GM12878 (cell line): Measurements from ENCODE around the gene GADD45A. TPM values are rescaled to one million over a fixed set of nuclear protein-coding genes. Genes with fewer than 3 reads are reported as not detected.

Source experiments
- ATAC-seq: fragments of 200-7000 bp; cut with Tn5 transposase; 3 replicates; pipeline ENCODE4 v1.9.1; 2020; ENCODE audit warnings: mild to moderate bottlenecking, moderate library complexity
- BruUV-seq: library from RNA; stranded (reverse); fragments of 400-500 nt; replicated peaks from 2 replicates; lab custom pipeline; 2021; lab: Mats Ljungman, UMichigan
- CTCF ChIA-PET: fragments of 300-600 bp; sonication (Branson Sonifier 250); formaldehyde crosslinking; extraction: SDS; loops from one replicate; lab custom pipeline; 2021; ENCODE audit warnings: inconsistent platforms; lab: Yijun Ruan, JAX
- POLR2A ChIA-PET: fragments of 350-600 bp; formaldehyde crosslinking; extraction: SDS; loops from one replicate; lab custom pipeline; 2021; ENCODE audit warnings: inconsistent platforms; lab: Charles Lee
- RAD21 ChIA-PET: fragments of 300-600 bp; sonication (Branson Sonifier 250); formaldehyde crosslinking; loops from one replicate; lab custom pipeline; 2023; ENCODE audit warnings: antibody characterized with exemption; ENCODE audit not compliant: unreplicated experiment; lab: Charles Lee
- SMC1A ChIA-PET: fragments of 300-600 bp; sonication (Branson Sonifier 250); formaldehyde crosslinking; loops from one replicate; lab custom pipeline; 2023; ENCODE audit not compliant: unreplicated experiment, uncharacterized antibody; lab: Charles Lee
- DNase-seq: peaks from one replicate; pipeline ENCODE4 v3.0.0-alpha.2; 2011; ENCODE audit warnings: low read depth, low spot score
- FAIRE-seq: peaks from 3 replicates; lab custom pipeline; 2011; peaks lifted over from hg19 to GRCh38; lab: Jason Lieb, UNC
- H2AFZ ChIP-seq: 2 replicates; pipeline ENCODE4 v1.6.0; 2011; ENCODE audit warnings: low read depth, low read length, control low read depth; ENCODE audit not compliant: control insufficient read depth
- H3K27ac ChIP-seq: 2 replicates; pipeline ENCODE4 v1.5.1; 2011; ENCODE audit warnings: control low read depth; ENCODE audit not compliant: control insufficient read depth, insufficient read depth
- H3K27me3 ChIP-seq, 2 experiments: replicated peaks in 1 of 2; 2 replicates each; pipeline versions ENCODE4 v1.6.0 to v1.6.1; 2011; ENCODE audit warnings: low read length in 1 of 2; ENCODE audit not compliant: control insufficient read depth in 2 of 2, insufficient read depth in 2 of 2
- H3K36me3 ChIP-seq, 2 experiments: 2 replicates each; pipeline ENCODE4 v1.5.1; 2011; ENCODE audit warnings: low read length in 1 of 2; ENCODE audit not compliant: control insufficient read depth in 2 of 2, insufficient read depth in 2 of 2
- H3K4me1 ChIP-seq: 2 replicates; pipeline ENCODE4 v1.6.1; 2011; ENCODE audit warnings: mild to moderate bottlenecking, low read length, moderate library complexity, mixed read lengths; ENCODE audit not compliant: control insufficient read depth, insufficient read depth
- H3K4me2 ChIP-seq: 2 replicates; pipeline ENCODE4 v1.6.0; 2011; ENCODE audit warnings: control low read depth; ENCODE audit not compliant: control insufficient read depth, insufficient read depth
- H3K4me3 ChIP-seq: fragments of 200-600 bp; sonication (generic); 2 replicates; pipeline ENCODE4 v1.5.1; 2016
- H3K79me2 ChIP-seq: 2 replicates; pipeline ENCODE4 v1.6.0; 2011; ENCODE audit warnings: low read length; ENCODE audit not compliant: control insufficient read depth, insufficient read depth
- H3K9ac ChIP-seq: 2 replicates; pipeline ENCODE4 v1.8.0; 2011; ENCODE audit warnings: low read length, control low read depth, mixed read lengths; ENCODE audit not compliant: control insufficient read depth, insufficient read depth
- H3K9me3 ChIP-seq: replicated peaks from 3 replicates; pipeline ENCODE4 v1.5.1; 2011; ENCODE audit warnings: mild to moderate bottlenecking, low read length; ENCODE audit not compliant: control insufficient read depth, insufficient read depth
- H4K20me1 ChIP-seq: 2 replicates; pipeline ENCODE4 v1.6.0; 2011; ENCODE audit not compliant: control insufficient read depth, insufficient read depth
- CBX5 ChIP-seq: sonication (generic); IDR thresholded peaks from 2 replicates; pipeline ENCODE4 v1.6.1; 2016; ENCODE audit warnings: low read depth, moderate library complexity, mild to moderate bottlenecking, inconsistent platforms
- JUNB ChIP-seq: IDR thresholded peaks from 2 replicates; pipeline ENCODE4 v1.6.1; 2016; ENCODE audit warnings: antibody characterized with exemption, mild to moderate bottlenecking
- LARP7 ChIP-seq: fragments of 450-650 bp; IDR thresholded peaks from 2 replicates; pipeline ENCODE4 v1.6.1; 2017; ENCODE audit warnings: mild to moderate bottlenecking
- MAX ChIP-seq: IDR thresholded peaks from 2 replicates; pipeline ENCODE4 v1.6.1; 2012; ENCODE audit warnings: low read depth, low read length, improper control_type of control experiment
- MEF2A ChIP-seq: IDR thresholded peaks from 2 replicates; pipeline ENCODE4 v1.6.1; 2011; ENCODE audit warnings: low read depth, mild to moderate bottlenecking, low read length, moderate library complexity; ENCODE audit not compliant: insufficient read depth
- NR2F1 ChIP-seq: fragments of 450-650 bp; conservative IDR thresholded peaks from 2 replicates; pipeline ENCODE4 v1.6.1; 2017; ENCODE audit warnings: mild to moderate bottlenecking
- PAX8 ChIP-seq: fragments of 450-650 bp; IDR thresholded peaks from 2 replicates; pipeline ENCODE4 v1.6.1; 2017; ENCODE audit warnings: mild to moderate bottlenecking, moderate library complexity
- RBBP5 ChIP-seq: fragments of 200-600 bp; sonication (generic); conservative IDR thresholded peaks from 2 replicates; pipeline ENCODE4 v1.6.1; 2016
- RFX5 ChIP-seq: IDR thresholded peaks from 2 replicates; pipeline ENCODE4 v1.6.1; 2011; ENCODE audit warnings: low read depth, low read length, improper control_type of control experiment
- SPI1 ChIP-seq: IDR thresholded peaks from 2 replicates; pipeline ENCODE4 v1.6.1; 2011; ENCODE audit warnings: low read depth, mild to moderate bottlenecking, low read length, moderate library complexity, borderline replicate concordance; ENCODE audit not compliant: insufficient read depth
- SUPT20H ChIP-seq: IDR thresholded peaks from 2 replicates; pipeline ENCODE4 v1.6.1; 2011; ENCODE audit warnings: low read depth, mild to moderate bottlenecking, low read length, moderate library complexity, borderline replicate concordance; ENCODE audit not compliant: control insufficient read depth
- ZBTB11 ChIP-seq: fragments of 450-650 bp; formaldehyde crosslinking; IDR thresholded peaks from 2 replicates; pipeline ENCODE4 v1.5.0; 2022; ENCODE audit warnings: mild to moderate bottlenecking, missing genetic modification characterization
- in situ Hi-C: fragments of 300-500 bp; cut with MboI; formaldehyde crosslinking; loops from 9 replicates; pipeline ENCODE4 v1.14.3; 2018; ENCODE audit warnings: mixed read lengths
- intact Hi-C: fragments of 100-400 bp; cut with micrococcal nuclease; formaldehyde crosslinking; loops from one replicate; pipeline ENCODE4 v1.14.2; 2022; ENCODE audit not compliant: unreplicated experiment
- polyA plus RNA-seq, 11 experiments: library from polyadenylated mRNA; depleted of rRNA in 4 of 11; unstranded in 6 of 11; stranded (reverse) in 5 of 11; fragments of >200 nt; fragmentation: Nextera tagmentation in 4 of 11; fragmentation: Illumina TruSeq in 1 of 11; extraction: Ambion mirVana in 4 of 11; extraction: Trizol in 1 of 11; gene quantifications; 1 replicate in 1 of 11; 2 replicates in 10 of 11; pipeline versions ENCODE4 v1.2.1 to v1.2.3, GENCODE V29; 2011 to 2016; ENCODE audit warnings: inconsistent platforms in 2 of 11, missing spikeins in 2 of 11, low read depth in 1 of 11
- total RNA-seq, 4 experiments: library from RNA; depleted of rRNA in 3 of 4; stranded (reverse); fragments of >200 nt in 3 of 4; fragmentation: Illumina TruSeq in 1 of 4; extraction: Trizol in 1 of 4; gene quantifications; 2 replicates each; pipeline versions ENCODE4 v1.2.1 to v1.2.3, GENCODE V29; 2013 to 2021
- TF ChIP-seq, protein P1 (sequence below): IDR thresholded peaks from 2 replicates; pipeline ENCODE4 v1.6.1; 2012; ENCODE audit warnings: improper control_type of control experiment, low read depth, low read length; ENCODE audit not compliant: insufficient replicate concordance

GADD45A gene
- total and polyA plus RNA-seq, 10 of the 15 experiments (the other 5 are each of a cell fraction or from before 2014, with no cell fraction given): 4.7 to 48.9 (median 18.5) TPM

DNA sequence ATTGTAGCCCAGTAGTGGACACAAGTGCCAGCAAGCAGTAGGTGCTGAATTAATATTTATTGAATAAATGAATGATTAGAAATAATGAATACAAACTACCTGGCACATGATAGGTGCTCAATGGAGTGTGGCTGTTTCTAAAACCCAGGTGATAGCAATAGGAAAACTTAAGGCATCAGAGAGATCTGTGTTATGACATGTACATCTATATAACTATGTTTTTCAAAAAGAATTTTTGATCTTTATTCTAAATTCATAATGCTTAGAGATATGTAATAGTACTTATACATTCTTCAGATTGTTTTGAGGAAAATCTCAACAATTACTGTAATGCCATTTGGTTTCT, 5.0 kb downstream of the GADD45A start:
- RAD21 ChIA-PET: interaction anchor here (0.8 to 11.0 kb wide), 5 partner anchors 24 to 78 kb away, joined by 3 to 225 read pairs (median 3); no protein-coding TSS in a partner anchor
- DNase-seq: no peak
- intact Hi-C loops: no loop called here
- H3K4me1 ChIP-seq: peaks cover 4% of the 10 kb centered on the region; the same call in 1 of the 2 replicates
- SMC1A ChIA-PET: interaction anchor here (1.1 to 11.4 kb wide), 10 partner anchors 8 to 155 kb away, joined by 3 to 197 read pairs (median 3); no protein-coding TSS in a partner anchor
- no peak overlapping the region for H3K4me2 ChIP-seq
- no peaks in the 10 kb centered on the region; the same call in 2 of the 3 replicates for H3K9me3 ChIP-seq
- FAIRE-seq: no peak
- H3K27me3 ChIP-seq: no peaks in the 10 kb centered on the region
- POLR2A ChIA-PET: interaction anchor here (1.7 to 1.8 kb wide), 2 partner anchors 64 to 132 kb away, joined by 5 read pairs; no protein-coding TSS in a partner anchor
- H3K4me3 ChIP-seq: no peak overlapping the region
- no peak overlapping the region for H3K9ac ChIP-seq
- H3K36me3 ChIP-seq: 0 out of 4 replicates have a peak, but pooled peaks cover 0 to 3% of the 10 kb centered on the region in 2 experiments
- CTCF ChIA-PET: interaction anchor here (0.7 to 8.6 kb wide), 6 partner anchors 32 to 157 kb away, joined by 3 to 107 read pairs (median 4); no protein-coding TSS in a partner anchor
- ATAC-seq: no peak
- no peak overlapping the region for H3K27ac ChIP-seq
- BruUV-seq: no TSS peak
- H3K79me2 ChIP-seq: peaks cover 25% of the 10 kb centered on the region
- in situ Hi-C loops: no loop called here
- H4K20me1 ChIP-seq: no peaks in the 10 kb centered on the region
- H2AFZ ChIP-seq: no peak overlapping the region
- TF ChIP-seq MEF2A: no peak
- TF ChIP-seq, protein P1, sequence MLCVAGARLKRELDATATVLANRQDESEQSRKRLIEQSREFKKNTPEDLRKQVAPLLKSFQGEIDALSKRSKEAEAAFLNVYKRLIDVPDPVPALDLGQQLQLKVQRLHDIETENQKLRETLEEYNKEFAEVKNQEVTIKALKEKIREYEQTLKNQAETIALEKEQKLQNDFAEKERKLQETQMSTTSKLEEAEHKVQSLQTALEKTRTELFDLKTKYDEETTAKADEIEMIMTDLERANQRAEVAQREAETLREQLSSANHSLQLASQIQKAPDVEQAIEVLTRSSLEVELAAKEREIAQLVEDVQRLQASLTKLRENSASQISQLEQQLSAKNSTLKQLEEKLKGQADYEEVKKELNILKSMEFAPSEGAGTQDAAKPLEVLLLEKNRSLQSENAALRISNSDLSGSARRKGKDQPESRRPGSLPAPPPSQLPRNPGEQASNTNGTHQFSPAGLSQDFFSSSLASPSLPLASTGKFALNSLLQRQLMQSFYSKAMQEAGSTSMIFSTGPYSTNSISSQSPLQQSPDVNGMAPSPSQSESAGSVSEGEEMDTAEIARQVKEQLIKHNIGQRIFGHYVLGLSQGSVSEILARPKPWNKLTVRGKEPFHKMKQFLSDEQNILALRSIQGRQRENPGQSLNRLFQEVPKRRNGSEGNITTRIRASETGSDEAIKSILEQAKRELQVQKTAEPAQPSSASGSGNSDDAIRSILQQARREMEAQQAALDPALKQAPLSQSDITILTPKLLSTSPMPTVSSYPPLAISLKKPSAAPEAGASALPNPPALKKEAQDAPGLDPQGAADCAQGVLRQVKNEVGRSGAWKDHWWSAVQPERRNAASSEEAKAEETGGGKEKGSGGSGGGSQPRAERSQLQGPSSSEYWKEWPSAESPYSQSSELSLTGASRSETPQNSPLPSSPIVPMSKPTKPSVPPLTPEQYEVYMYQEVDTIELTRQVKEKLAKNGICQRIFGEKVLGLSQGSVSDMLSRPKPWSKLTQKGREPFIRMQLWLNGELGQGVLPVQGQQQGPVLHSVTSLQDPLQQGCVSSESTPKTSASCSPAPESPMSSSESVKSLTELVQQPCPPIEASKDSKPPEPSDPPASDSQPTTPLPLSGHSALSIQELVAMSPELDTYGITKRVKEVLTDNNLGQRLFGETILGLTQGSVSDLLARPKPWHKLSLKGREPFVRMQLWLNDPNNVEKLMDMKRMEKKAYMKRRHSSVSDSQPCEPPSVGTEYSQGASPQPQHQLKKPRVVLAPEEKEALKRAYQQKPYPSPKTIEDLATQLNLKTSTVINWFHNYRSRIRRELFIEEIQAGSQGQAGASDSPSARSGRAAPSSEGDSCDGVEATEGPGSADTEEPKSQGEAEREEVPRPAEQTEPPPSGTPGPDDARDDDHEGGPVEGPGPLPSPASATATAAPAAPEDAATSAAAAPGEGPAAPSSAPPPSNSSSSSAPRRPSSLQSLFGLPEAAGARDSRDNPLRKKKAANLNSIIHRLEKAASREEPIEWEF: no peak
- no peak for TF ChIP-seq SUPT20H
- TF ChIP-seq RBBP5: no peak
- TF ChIP-seq SPI1: no peak
- no peak for TF ChIP-seq LARP7
- no peak for TF ChIP-seq CBX5
- no peak for TF ChIP-seq JUNB
- no peak for TF ChIP-seq RFX5
- no peak for TF ChIP-seq ZBTB11 (CRISPR knock-in tag)
- no peak for TF ChIP-seq MAX
- no peak for TF ChIP-seq NR2F1
- TF ChIP-seq PAX8: no peak
